Gastrocnemius medialis (tissue), 4 donors: Measurements from ENCODE around the gene FAT3. TPM values are rescaled to one million over a fixed set of nuclear protein-coding genes. Genes with fewer than 3 reads are reported as not detected.

Source experiments
- ATAC-seq, 2 donors: fragments of 150-250 bp; one replicate each; pipeline ENCODE4 v1.9.1; 2016
- DNase-seq, 2 donors: peaks; one replicate each; pipeline ENCODE4 v3.0.0-alpha.2; 2019
- H3K27ac ChIP-seq, 4 donors: fragments of 200-600 bp; sonication (generic); 1 replicate in 1 of 4; 2 replicates in 3 of 4; pipeline ENCODE4 v1.5.1; 2016 to 2018; ENCODE audit warnings: mild to moderate bottlenecking in 2 of 4, moderate library complexity in 1 of 4
- H3K27me3 ChIP-seq, 3 donors: fragments of 200-600 bp; sonication (generic) in 2 of 3; 1 replicate in 1 of 3; 2 replicates in 2 of 3; pipeline versions ENCODE4 v1.5.1 to v1.6.0; 2016 to 2019; ENCODE audit warnings: mild to moderate bottlenecking in 1 of 3, moderate library complexity in 1 of 3
- H3K36me3 ChIP-seq, 2 donors: fragments of 200-600 bp; sonication (generic) in 1 of 2; one replicate each; pipeline ENCODE4 v1.5.1; 2017 to 2018
- H3K4me1 ChIP-seq, 2 donors: fragments of 200-600 bp; sonication (generic) in 1 of 2; one replicate each; pipeline ENCODE4 v1.5.1; 2016 to 2017; ENCODE audit warnings: mild to moderate bottlenecking in 2 of 2
- H3K4me3 ChIP-seq, 4 donors: fragments of 200-600 bp; sonication (generic) in 3 of 4; 1 replicate in 1 of 4; 2 replicates in 3 of 4; pipeline ENCODE4 v1.5.1; 2016 to 2019; ENCODE audit warnings: mild to moderate bottlenecking in 2 of 4
- H3K9me3 ChIP-seq, 3 donors: fragments of 200-600 bp; sonication (generic) in 2 of 3; 1 replicate in 1 of 3; 2 replicates in 2 of 3; pipeline ENCODE4 v1.5.1; 2016 to 2019
- CTCF ChIP-seq, 5 experiments: fragments of 450-650 bp in 3 of 5; fragments of 200-600 bp in 2 of 5; sonication (generic) in 2 of 5; IDR thresholded peaks in 4 of 5; conservative IDR thresholded peaks in 1 of 5; 1 replicate in 4 of 5; 2 replicates in 1 of 5; pipeline ENCODE4 v1.5.1; 2016 to 2019; ENCODE audit warnings: antibody characterized with exemption in 5 of 5, mild to moderate bottlenecking in 3 of 5, moderate library complexity in 3 of 5
- POLR2A ChIP-seq, 2 donors: fragments of 450-650 bp; IDR thresholded peaks; one replicate each; pipeline ENCODE4 v1.6.1; 2017; ENCODE audit warnings: antibody characterized with exemption in 2 of 2, mild to moderate bottlenecking in 2 of 2, moderate library complexity in 2 of 2
- in situ Hi-C, 4 donors: fragments of 200-750 bp; cut with MboI; loops; one replicate each; pipeline versions ENCODE4 v1.15.0 to v1.8.0; 2017; ENCODE audit warnings: low sequenced_read_pairs in 4 of 4
- intact Hi-C: fragments of 100-400 bp; cut with DNase I; formaldehyde crosslinking; loops from one replicate; pipeline ENCODE4 v1.15.1; 2023; ENCODE audit warnings: low total_unique reads
- total RNA-seq, 4 donors: library from RNA; depleted of rRNA; stranded (reverse); fragments of >200 nt; gene quantifications; one replicate each; pipeline versions ENCODE4 v1.1.0 to v1.2.3, GENCODE V29; 2016

FAT3 gene
- total RNA-seq, 4 donors from 2014 or later = 0.15 to 1.4 (median 0.44) TPM

GRCh38 chr11:92211576-92212167 lies 12.9 kb upstream of the FAT3 start:
- Histone ChIP-seq H3K9me3 (no peaks in the 10 kb centered on the region), H3K27ac (no peak overlapping the region), H3K27me3 (no peaks in the 10 kb centered on the region), H3K4me1 (peaks cover 0 to 8% of the 10 kb centered on the region in 2 donors), H3K4me3 (no peak overlapping the region), H3K36me3 (no peaks in the 10 kb centered on the region)
- intact Hi-C loops (no loop called here), in situ Hi-C loops (no loop called here)
- TF ChIP-seq POLR2A (IDR thresholded peaks at IDR 0.05) (no peak), CTCF (IDR thresholded peaks at IDR 0.05 in 4 of 5, conservative IDR thresholded peaks at IDR 0.05 in 1 of 5) (no peak)
- no peak for ATAC-seq
- no peak for DNase-seq

DNA sequence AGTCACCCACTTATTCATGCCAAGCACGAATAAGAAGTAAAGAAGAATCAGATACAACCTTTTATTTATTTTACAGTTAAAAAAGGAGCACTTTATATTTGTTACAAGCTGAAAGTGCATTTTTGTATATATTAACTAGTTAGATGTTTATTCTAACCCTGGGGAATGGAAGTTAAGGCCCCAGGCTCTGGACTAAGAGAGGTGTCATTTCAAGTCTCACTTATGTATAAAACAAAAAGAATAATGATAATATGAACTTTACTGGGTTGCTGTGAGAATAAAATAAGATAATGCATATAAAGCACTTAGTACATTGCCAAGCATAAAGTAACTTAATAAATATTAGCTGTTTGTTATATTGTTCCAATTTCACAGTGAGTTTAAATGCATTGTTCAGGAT lies 12.1 kb upstream of the FAT3 start:
- intact Hi-C loops = no loop called here

DNA sequence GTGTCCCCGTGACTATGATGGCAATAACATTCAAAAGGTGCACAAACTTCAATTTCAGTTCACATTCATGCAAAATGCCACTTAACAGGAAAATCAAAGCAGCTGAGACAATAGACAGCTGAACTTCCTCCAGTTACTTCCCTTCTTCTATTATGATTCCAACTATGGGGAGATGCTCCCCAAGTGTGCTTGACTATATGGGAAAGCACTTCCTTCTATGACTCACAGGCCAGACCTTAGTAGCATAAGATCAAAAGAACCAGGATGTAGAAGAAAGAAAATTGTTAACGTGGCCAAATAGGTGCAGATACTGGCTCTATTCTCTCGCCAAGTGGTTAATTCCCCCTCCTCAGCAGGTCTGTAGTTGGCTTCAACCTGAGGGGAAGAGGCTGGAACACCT lies 7.8 kb upstream of the FAT3 start:
- Histone ChIP-seq H3K36me3 (no peaks in the 10 kb centered on the region), H3K4me3 (no peak overlapping the region), H3K27me3 (peaks cover 0 to 27% (median 12%) of the 10 kb centered on the region in 3 donors), H3K4me1 (peaks cover 0 to 8% of the 10 kb centered on the region in 2 donors), H3K27ac (no peak overlapping the region), H3K9me3 (no peaks in the 10 kb centered on the region)
- in situ Hi-C loops = no loop called here
- ATAC-seq (no peak), DNase-seq (no peak)
- intact Hi-C loops = no loop called here
- no peak for TF ChIP-seq POLR2A (IDR thresholded peaks at IDR 0.05)
- no peak for TF ChIP-seq CTCF (IDR thresholded peaks at IDR 0.05 in 4 of 5, conservative IDR thresholded peaks at IDR 0.05 in 1 of 5)

More for the DNA sequence above, 12.1 kb upstream of the FAT3 start:
- DNase-seq = no peak
- Histone ChIP-seq H3K36me3 (no peaks in the 10 kb centered on the region), H3K27me3 (no peaks in the 10 kb centered on the region), H3K4me1 (peaks cover 0 to 8% of the 10 kb centered on the region in 2 donors), H3K27ac (no peak overlapping the region), H3K9me3 (no peaks in the 10 kb centered on the region), H3K4me3 (no peak overlapping the region)
- no peak for ATAC-seq
- TF ChIP-seq CTCF (IDR thresholded peaks at IDR 0.05 in 4 of 5, conservative IDR thresholded peaks at IDR 0.05 in 1 of 5) (no peak), POLR2A (IDR thresholded peaks at IDR 0.05) (no peak)
- in situ Hi-C loops = no loop called here

GRCh38 chr11:92219476-92219875 lies 5.1 kb upstream of the FAT3 start:
- intact Hi-C loops (no loop called here), in situ Hi-C loops (no loop called here)
- ATAC-seq (no peak), DNase-seq (no peak)
- Histone ChIP-seq H3K27me3 (peaks cover 12 to 53% (median 33%) of the 10 kb centered on the region in 3 donors), H3K4me3 (no peak overlapping the region), H3K27ac (no peak overlapping the region), H3K9me3 (no peaks in the 10 kb centered on the region), H3K4me1 (peaks cover 5 to 12% of the 10 kb centered on the region in 2 donors), H3K36me3 (no peaks in the 10 kb centered on the region)
- TF ChIP-seq CTCF (IDR thresholded peaks at IDR 0.05 in 4 of 5, conservative IDR thresholded peaks at IDR 0.05 in 1 of 5) (no peak), POLR2A (IDR thresholded peaks at IDR 0.05) (no peak)

DNA sequence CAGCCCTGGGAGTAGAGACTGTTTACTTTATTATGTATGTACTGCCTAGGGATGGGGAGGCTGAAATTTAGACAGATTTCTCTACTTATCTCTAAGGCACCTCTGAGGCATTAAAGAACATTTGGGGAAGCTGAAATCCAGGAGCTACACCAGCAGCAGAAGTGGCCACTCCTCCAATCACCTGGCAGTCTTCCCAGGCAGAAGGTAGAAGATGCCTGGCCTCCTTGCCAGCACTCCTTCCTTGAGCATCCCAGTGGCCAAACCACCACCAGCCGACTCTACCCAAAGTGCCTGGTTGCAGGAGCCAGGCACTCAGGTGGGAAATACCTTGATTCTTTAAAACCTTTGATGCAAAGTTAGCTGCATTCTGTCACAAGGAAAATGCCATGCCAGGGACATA lies 1.9 kb upstream of the FAT3 start:
- Histone ChIP-seq H3K4me3 (no peak overlapping the region), H3K4me1 (peaks cover 6 to 15% of the 10 kb centered on the region in 2 donors), H3K27ac (no peak overlapping the region), H3K27me3 (peaks cover 38 to 79% (median 58%) of the 10 kb centered on the region in 3 donors), H3K36me3 (no peaks in the 10 kb centered on the region), H3K9me3 (no peaks in the 10 kb centered on the region)
- in situ Hi-C loops (no loop called here), intact Hi-C loops (no loop called here)
- no peak for ATAC-seq
- no peak for DNase-seq
- TF ChIP-seq POLR2A (IDR thresholded peaks at IDR 0.05) (no peak), CTCF (IDR thresholded peaks at IDR 0.05 in 4 of 5, conservative IDR thresholded peaks at IDR 0.05 in 1 of 5) (no peak)
